HT-29 (cell line): Measurements from ENCODE around the gene PDGFRA. TPM values are rescaled to one million over a fixed set of nuclear protein-coding genes. Genes with fewer than 3 reads are reported as not detected.

ENCODE experiments used
- DNase-seq: peaks from one replicate; pipeline ENCODE4 v3.0.0-alpha.2; 2015; ENCODE audit warnings: low spot score
- total RNA-seq: library from RNA; depleted of rRNA; stranded (reverse); fragments of >200 nt; shearing (Covaris generic); gene quantifications from 2 replicates; pipeline ENCODE4 v1.2.3, GENCODE V29; 2014

The PDGFRA gene
- total RNA-seq, 1 experiment from 2014 or later, result not detected

GRCh38 chr4:54255881-54256280 lies 26.8 kb downstream of the PDGFRA start:
- no peak for DNase-seq

- DNase-seq, result no peak
Observed at GRCh38 chr4:54256491-54257486, 27.7 kb downstream of the PDGFRA start.

GRCh38 chr4:54265366-54265765 lies 36.3 kb downstream of the PDGFRA start:
- no peak for DNase-seq

GRCh38 chr4:54268151-54268550 lies 39.1 kb downstream of the PDGFRA start:
- DNase-seq, result no peak

GRCh38 chr4:54271464-54271863 lies 42.4 kb downstream of the PDGFRA start:
- DNase-seq, result no peak

GRCh38 chr4:54272051-54272450 lies 43.0 kb downstream of the PDGFRA start:
- DNase-seq, result no peak

GRCh38 chr4:54274264-54274663 lies 45.2 kb downstream of the PDGFRA start:
- DNase-seq, result no peak

GRCh38 chr4:54274795-54275665 lies 45.9 kb downstream of the PDGFRA start:
- no peak for DNase-seq

GRCh38 chr4:54276641-54277430 lies 47.7 kb downstream of the PDGFRA start:
- no peak for DNase-seq

- no peak for DNase-seq
Observed at GRCh38 chr4:54277691-54278090, 48.6 kb downstream of the PDGFRA start.

- no peak for DNase-seq
Observed at GRCh38 chr4:54278216-54278615, 49.1 kb downstream of the PDGFRA start.

GRCh38 chr4:54281054-54281766 lies 52.1 kb downstream of the PDGFRA start:
- no peak for DNase-seq

- no peak for DNase-seq
Observed at GRCh38 chr4:54282837-54283236, 53.7 kb downstream of the PDGFRA start.

GRCh38 chr4:54289316-54289715 lies 60.2 kb downstream of the PDGFRA start:
- no peak for DNase-seq

- DNase-seq, result no peak
Observed at GRCh38 chr4:54290980-54291379, 61.9 kb downstream of the PDGFRA start.

GRCh38 chr4:54296548-54297203 lies 67.6 kb downstream of the PDGFRA start:
- no peak for DNase-seq

GRCh38 chr4:54308110-54308509 lies 79.0 kb downstream of the PDGFRA start:
- no peak for DNase-seq

GRCh38 chr4:54315561-54316538 lies 86.8 kb downstream of the PDGFRA start:
- no peak for DNase-seq

GRCh38 chr4:54317690-54318089 lies 88.6 kb downstream of the PDGFRA start:
- DNase-seq, result no peak
